ENCODE measurements around the gene MYO1H.
"Not testable (repeated sequence)": the region's sequence is repeated elsewhere in the genome, so short reads cannot be mapped to it uniquely, and the experiment has no call there.

The MYO1H gene

GRCh38 chr12:109352184-109352583 lies 4.5 kb downstream of the MYO1H start:
- DNase-seq, result no peak

- DNase-seq, result no peak
Measured at GRCh38 chr12:109356577-109356976, 8.9 kb downstream of the MYO1H start.

DNA sequence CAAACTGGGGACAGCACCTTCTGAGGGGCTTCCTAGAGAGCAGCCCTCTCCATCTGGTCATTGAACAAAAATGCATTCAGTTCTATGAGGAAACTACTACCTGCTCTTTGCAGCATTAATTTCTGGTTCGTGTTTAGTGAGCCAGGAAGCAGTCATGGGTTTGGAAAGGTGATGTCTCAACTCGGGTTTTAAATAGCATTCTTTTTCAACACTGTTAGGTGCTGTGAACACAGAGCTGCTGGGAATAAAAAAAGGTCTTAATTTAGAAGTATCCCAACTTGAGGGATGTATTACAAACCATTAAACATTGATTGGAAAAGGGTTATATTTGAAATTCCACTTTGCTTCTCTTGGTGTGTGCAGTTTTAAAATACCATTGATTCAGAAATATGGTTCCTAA lies 9.3 kb downstream of the MYO1H start:
- no peak for DNase-seq

- DNase-seq, result no peak
Measured at GRCh38 chr12:109358154-109358869, 10.6 kb downstream of the MYO1H start.

DNA sequence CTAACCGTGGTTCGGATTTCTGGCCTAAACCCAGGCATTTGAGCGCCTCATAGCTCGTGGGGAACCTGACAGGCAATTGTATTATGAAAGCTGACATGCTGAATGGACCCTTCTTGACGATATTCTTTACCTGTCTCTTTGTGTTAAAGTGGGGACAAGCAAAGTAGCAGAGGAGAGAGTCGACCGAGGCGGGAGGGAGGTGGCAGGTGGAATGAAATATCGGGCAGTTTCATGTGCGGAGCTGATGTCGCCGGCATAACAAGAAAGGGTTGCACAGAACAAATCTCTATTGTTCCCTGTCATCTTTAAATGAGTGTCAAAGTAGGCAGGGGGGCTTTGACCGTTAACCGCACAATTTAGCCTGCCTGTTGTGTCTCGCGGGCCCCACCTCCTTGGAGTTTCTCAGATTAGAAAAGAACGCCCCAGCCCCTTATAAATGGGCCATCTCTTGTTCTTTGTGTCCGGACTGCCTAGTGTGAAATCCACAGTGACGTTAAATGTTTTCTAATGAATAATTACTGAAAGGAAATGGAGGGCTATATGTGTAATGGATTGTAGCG lies 11.5 kb downstream of the MYO1H start:
- DNase-seq, result no peak

GRCh38 chr12:109369831-109370230 lies 22.1 kb downstream of the MYO1H start:
- no peak for DNase-seq

DNA sequence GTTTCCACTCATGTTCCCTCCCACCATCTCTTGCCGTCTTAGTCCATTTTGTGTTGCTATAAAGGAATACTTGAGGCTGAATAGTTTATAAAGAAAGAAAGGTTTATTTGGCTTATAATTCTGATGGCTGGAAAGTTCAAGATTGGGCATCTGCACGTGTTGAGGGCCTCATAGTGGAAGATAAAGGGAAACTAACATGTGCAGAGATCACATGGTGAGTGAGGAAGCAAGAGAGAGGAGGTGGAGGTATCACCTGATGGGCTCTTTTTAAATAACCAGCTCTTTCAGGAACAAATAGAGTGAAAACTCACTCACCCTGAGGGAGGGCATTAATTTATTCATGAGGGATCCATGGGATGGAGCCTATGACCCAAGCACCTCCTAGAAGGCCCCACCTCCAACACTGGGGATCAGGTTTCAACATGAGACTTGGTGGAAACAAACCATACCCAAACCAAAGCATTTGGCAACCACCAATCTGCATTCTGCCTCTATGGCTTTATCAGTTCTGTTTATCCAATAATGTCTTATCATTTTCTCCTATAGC lies 29.5 kb downstream of the MYO1H start:
- DNase-seq, result no peak

- no peak for DNase-seq
Measured at GRCh38 chr12:109378569-109378968, 30.9 kb downstream of the MYO1H start.

DNA sequence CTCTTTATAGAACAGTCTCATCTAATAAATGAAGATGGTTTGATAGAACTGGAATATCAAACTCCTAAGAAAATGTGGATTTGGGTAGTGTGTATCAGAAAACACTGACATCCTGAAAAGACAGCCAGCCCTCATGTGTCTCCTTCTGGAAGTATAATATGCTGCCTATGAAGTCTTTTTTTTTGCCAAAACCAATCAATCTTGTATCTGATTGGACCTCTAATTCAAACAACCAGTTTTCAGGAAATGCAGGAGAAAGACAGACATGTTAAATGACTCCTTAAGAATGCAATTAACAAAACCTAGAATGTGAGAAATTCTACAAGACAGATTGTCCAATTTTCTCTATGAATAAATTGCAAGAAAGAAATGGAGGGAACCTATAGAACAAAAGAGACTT lies 34.3 kb downstream of the MYO1H start:
- no peak for DNase-seq

DNA sequence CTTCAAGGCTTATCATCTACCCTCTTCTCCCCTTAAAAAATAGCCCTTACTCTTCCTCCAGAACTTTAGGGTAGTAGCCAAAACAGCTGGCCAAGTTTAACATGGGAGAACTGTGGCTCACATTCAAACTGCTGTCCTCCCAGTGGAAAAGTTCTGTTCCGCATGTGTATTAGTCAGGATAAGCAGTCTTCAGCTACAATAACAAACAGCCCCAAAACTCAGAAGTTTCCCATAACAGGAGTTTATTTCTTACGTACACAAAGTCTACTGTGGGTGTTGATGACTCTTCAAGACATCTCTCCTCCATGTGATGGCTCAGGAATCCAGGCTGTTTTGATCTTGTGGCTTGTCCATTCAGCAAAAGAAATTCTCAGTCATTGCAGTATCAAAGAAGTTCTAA lies 35.5 kb downstream of the MYO1H start:
- no peak for DNase-seq

- DNase-seq, result no peak
Measured at GRCh38 chr12:109385339-109386058, 37.8 kb downstream of the MYO1H start.

- DNase-seq, result no peak
Measured at GRCh38 chr12:109386059-109386433, 38.3 kb downstream of the MYO1H start.

DNA sequence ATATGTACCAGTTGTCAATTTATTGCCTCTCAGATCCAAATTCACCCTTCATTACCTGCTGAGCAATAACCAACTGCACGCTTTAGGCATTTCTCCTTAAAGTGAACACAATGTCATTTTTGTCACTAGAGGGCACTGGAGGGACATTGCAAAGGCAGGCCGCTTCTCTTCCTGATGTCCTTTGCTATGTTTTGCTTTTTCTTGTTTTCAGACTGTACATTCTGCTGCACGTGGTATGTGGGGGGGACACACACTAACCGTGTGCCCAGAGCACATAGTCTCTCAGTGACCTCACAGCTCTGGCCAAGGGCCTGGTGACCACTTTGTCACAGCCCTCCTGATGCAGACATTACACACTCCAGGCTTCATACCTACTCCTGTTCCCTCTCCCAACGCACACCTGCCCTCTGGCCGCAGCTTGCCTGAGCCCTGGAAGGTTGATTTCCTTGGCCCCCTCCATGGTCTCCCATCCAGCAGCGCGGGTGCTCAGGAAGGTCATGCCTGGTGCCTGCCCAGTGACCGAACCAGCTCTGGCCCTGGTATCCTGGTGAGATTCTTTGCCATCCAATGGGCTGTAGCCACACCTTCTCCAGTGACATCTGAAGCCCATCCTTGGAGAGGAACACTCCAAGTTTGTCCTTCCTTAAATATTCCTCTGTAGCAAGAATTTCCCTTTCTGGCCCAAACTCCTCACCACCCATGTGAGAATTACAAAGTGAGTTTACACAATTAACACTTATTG lies 39.9 kb downstream of the MYO1H start:
- DNase-seq, result no peak

- DNase-seq, result no peak
Measured at GRCh38 chr12:109388167-109388563, 40.5 kb downstream of the MYO1H start.

GRCh38 chr12:109389146-109389545 lies 41.4 kb downstream of the MYO1H start:
- DNase-seq, result no peak

GRCh38 chr12:109393437-109394345 lies 46.0 kb downstream of the MYO1H start:
- DNase-seq, result no peak

GRCh38 chr12:109394891-109395290 lies 47.2 kb downstream of the MYO1H start:
- DNase-seq, result no peak

DNA sequence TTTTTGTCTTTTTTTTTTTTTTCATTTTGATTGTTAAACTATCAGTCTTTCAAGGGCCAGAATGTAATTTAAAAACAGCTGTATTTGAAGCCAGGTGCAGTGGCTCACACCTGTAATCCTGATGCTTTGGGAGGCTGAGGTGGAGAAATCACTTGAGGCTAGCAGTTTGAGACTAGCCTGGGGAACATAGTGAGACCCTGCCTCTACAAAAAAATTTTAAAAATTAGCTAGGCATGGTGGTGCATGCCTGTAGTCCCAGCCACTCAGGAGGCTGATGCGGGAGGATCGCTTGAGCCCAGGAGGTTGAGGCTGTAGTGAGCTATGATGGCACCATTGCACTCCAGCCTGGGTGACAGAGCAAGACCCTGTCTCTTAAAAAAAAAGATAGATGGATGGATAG lies 57.1 kb downstream of the MYO1H start:
- not testable (repeated sequence) for DNase-seq

DNA sequence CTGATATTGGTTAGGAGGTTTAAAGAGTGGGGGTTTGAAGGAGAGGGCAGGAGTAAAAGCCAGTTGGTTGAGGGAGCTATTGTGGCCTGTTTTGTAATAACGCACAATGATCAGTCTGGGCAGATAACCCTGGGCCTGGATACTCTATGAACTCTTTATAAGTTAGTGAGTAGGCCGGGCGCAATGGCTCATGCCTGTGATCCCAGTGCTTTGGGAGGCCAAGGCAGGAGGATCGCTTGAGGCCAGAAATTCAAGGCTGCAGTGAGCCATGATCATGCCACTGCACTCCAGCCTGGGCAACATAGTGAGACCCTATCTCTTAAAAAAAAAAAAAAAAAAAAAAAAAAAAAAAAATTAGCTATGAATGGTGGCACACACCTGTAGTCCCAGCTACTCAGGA lies 58.4 kb downstream of the MYO1H start:
- DNase-seq, result not testable (repeated sequence)

- DNase-seq, result no peak
Measured at GRCh38 chr12:109418848-109419480, 71.3 kb downstream of the MYO1H start.

DNA sequence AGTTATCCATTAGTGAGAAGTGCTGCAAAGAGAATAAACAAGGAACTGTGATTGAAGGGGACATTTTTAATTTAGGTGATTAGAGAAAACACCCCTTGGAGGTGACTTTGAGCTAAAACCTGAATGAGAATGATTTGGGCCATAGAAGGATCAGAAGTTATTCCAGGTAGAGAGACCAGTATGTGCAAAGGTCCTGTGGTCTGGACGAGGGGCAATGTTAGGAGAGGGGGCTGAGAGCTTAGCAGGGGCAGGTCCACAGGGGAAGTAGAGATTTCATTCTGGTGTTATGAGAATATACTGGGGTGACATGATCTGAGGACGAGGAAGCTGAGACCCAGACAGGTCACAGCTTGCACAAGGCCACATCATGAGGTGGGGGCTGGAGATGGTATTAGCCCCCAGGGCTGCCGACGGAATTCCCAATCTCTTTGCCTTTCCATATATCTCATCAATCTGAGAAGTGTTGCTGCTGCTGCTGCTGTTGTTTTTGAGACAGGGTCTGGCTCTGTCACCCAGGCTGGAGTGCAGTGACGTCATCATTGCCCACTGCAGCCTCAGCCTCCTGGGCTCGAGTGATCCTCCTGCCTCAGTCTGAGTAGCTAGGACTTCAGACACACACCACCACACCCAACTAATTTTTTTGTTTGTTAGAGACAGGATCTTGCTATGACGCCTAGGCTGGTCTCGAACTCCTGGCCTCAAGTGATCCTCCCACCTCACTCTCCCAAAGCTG lies 73.8 kb downstream of the MYO1H start:
- DNase-seq, result no peak
